Natural killer cell treated with Interleukin-12 subunit alpha and Interleukin-12 subunit beta and Interleukin-15 and Interleukin-18, amount 100 ng/mL, for 72 hours (primary cell): Measurements from ENCODE around the gene PI4KB. TPM values are rescaled to one million over a fixed set of nuclear protein-coding genes. Genes with fewer than 3 reads are reported as not detected.
A peak's percentile ranks its signal among the peaks of the same experiment; 100 is the strongest.

ENCODE experiments used
- ATAC-seq, 2 donors: fragments of 150-1000 bp; cut with Tn5 transposase in 1 of 2; sonication (Bioruptor Pico), chemical (Tn5 transposase) in 1 of 2; 2 replicates each; pipeline ENCODE4 v1.10.0; 2021
- DNase-seq: peaks from one replicate; pipeline ENCODE4 v3.0.0; 2022; ENCODE audit warnings: low spot score
- H3K27ac Mint-ChIP-seq, 2 donors: 1 replicate in 1 of 2; 2 replicates in 1 of 2; pipeline ENCODE4 v1.8.0; 2022; ENCODE audit warnings: mixed read lengths in 2 of 2, mild to moderate bottlenecking in 1 of 2, moderate library complexity in 1 of 2
- H3K27me3 Mint-ChIP-seq, 2 donors: 1 replicate in 1 of 2; 2 replicates in 1 of 2; pipeline ENCODE4 v1.8.0; 2022; ENCODE audit warnings: mixed read lengths in 2 of 2
- H3K36me3 Mint-ChIP-seq: one replicate; pipeline ENCODE4 v1.8.0; 2022; ENCODE audit warnings: mixed read lengths
- H3K4me1 Mint-ChIP-seq, 2 donors: 1 replicate in 1 of 2; 2 replicates in 1 of 2; pipeline ENCODE4 v1.8.0; 2022; ENCODE audit warnings: low read depth in 2 of 2, mixed read lengths in 2 of 2, mild to moderate bottlenecking in 1 of 2
- H3K4me3 Mint-ChIP-seq: one replicate; pipeline ENCODE4 v1.8.0; 2022; ENCODE audit warnings: mixed read lengths
- H3K9me3 Mint-ChIP-seq: 2 replicates; pipeline ENCODE4 v1.8.0; 2022; ENCODE audit warnings: mixed read lengths
- total RNA-seq, 2 donors: library from RNA; stranded (reverse); gene quantifications; one replicate each; pipeline ENCODE4 v1.2.3, GENCODE V29; 2022

The PI4KB gene
- 10 to 100 TPM; 69.9 to 82.3 TPM for total RNA-seq

DNA sequence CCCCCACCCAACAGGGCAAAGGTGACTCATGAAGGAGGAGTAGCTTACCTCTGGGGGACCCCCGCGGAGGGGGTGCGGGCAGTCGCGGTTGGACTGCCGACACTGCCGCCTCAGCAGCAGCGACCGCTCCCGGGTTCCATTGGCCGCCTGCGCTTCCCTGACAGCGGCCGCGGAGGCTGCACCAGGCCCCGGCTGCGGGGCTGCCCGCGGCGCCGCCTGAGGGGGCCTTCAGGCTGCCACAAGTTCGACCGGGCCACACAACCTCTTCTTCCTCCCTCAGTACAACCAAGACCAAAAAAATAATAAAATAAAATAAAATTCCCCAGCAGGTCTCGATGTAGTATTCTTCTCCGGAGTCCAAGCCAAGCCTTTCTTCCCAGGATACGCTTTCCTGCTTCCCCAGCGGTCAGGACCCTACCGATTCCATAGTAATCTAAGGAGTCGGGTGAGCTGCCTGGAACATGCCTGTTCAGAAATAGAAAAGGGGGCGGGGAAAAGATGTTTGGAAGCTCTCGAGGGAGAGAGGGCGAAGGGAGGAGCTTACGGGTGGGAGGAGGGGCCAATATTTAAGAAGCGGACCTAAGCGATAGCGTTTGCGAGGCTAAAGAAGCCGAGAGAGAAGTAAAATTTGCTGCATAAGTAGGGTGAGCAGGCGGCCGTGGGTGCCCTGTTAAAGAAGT, at the start of gene PI4KB:
PI4KB (minus strand) TSS at position 194 of the 680 bp plus-strand sequence. CDS start 10,935 bp downstream, outside the sequence.
- peak; percentile 96 to 97 for ATAC-seq
- Mint-ChIP-seq H3K4me1 (peaks cover 29 to 31% of the 10 kb centered on the region in 2 donors), H3K4me3 (peak within 1 kb of the TSS; percentile 100), H3K27me3 (no peaks in the 10 kb centered on the region), H3K9me3 (no peaks in the 10 kb centered on the region), H3K27ac (peak within 1 kb of the TSS; percentile 94 to 95), H3K36me3 (peaks cover 10% of the 10 kb centered on the region)
- DNase-seq, result peak; percentile 91

DNA sequence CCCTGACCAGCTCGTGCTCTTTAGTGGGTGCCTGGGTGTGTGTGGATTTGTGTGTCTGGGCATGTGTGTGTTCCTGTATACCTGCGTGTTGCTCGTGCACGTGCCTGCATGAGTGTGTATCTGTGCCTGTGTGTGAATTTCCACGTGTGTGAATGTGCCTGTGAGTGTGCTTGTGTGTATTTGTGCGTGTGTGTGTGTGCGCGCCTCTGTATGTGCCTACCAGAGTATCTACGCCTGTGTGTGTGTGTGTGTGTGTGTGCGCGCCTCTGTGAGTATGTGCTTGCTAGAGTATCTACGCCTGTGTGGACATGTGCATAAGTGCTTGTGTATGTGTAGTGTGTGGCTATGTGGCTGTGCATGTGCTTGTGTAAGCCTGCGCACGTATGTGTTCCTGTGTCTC, 46.0 kb upstream of the PI4KB start:
- H3K36me3 Mint-ChIP-seq, result no peaks in the 10 kb centered on the region
- no peak overlapping the region for H3K4me3 Mint-ChIP-seq
- no peaks in the 10 kb centered on the region for H3K9me3 Mint-ChIP-seq
- no peak for DNase-seq
- H3K27me3 Mint-ChIP-seq, result peaks cover 0 to 3% of the 10 kb centered on the region in 2 donors
- no peak for ATAC-seq
- H3K4me1 Mint-ChIP-seq, result no peaks in the 10 kb centered on the region
- no peak overlapping the region for H3K27ac Mint-ChIP-seq

DNA sequence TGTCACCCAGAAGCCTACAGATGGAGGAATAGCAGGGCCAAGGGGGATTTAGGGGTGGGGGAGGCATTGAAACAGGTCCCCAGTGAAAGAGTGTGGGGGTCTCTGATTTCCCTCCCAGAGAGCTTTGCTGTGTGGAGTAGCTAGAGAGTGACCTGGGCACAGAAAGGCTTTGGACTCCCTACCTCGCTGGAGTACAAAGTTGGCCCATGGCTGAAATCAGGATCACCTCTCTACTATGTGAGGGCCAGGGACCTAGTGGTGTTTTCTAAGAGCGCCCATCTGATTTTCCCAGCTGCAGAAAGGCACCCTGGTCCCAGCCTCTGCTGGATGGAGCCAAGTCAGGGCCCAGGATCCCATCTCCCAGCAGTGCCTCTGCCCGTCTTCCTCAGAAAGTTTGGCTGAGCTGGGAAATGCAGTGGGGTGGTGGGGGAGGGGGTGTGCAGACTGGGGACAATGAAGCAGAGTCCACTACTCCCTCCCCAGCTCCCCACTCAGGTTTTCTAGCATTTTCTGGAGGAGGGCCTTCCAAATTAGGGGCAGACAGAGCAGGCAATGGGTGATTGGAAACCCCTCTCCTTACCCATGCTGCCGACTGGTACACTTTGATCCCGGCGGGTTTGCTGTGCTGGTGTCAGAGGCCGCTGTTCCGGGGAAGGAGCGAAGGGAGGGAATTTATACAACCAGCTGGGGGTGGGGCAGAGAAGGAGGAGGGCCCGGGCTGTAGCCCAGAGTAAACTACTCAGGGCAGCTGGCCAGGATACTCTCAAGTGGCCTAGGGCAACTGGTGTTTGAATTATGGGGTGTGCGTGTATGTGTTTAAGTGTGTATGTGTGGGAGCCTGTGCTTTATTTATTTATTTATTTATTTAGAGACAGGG, 45.1 kb upstream of the PI4KB start, which contains the start of gene SELENBP1:
SELENBP1 (minus strand) TSS at position 648 of the 877 bp plus-strand sequence; CDS start at position 584, 64 bp downstream.
- DNase-seq, result no peak
- Mint-ChIP-seq H3K4me3 (no peak within 1 kb of the TSS), H3K27me3 (peaks cover 0 to 3% of the 10 kb centered on the region in 2 donors), H3K36me3 (no peaks in the 10 kb centered on the region), H3K4me1 (no peaks in the 10 kb centered on the region), H3K9me3 (no peaks in the 10 kb centered on the region), H3K27ac (no peak within 1 kb of the TSS)
- no peak for ATAC-seq

DNA sequence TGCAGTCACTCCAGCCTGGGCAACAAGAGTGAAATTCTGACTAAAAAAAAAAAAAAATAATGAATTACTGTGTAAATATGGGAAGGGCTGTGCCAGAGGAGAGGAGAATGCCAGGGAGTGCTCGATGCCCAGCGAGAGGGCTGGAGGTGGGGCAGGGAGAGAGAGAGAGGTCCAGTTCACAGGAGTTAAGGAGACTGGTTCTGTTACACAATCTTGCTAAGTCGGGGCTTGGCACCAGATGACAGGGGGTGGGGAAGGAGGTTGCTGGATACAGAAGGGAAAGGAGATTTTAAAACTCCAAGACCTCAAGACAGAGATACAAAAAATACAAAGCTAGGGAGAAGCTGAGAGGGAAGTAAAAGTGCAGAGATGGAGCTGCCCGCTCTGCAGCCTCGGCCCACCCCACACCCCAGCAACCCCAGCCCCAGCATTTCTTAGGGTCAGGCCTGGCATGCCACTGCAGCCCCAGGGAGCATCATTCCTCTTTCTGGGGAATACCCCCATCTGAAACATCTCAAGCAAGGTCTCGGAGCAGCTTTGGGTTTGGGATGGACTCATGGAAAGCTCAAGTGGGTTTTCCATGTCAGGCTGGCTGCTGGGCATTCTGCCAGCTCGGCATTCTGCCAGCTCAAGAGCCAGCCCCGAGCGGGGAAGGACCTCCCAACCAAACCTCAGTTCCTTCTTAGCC, 44.3 kb upstream of the PI4KB start:
- Mint-ChIP-seq H3K36me3 (no peaks in the 10 kb centered on the region), H3K27me3 (peaks cover 0 to 3% of the 10 kb centered on the region in 2 donors), H3K4me1 (no peaks in the 10 kb centered on the region), H3K27ac (no peak overlapping the region), H3K4me3 (no peak overlapping the region), H3K9me3 (no peaks in the 10 kb centered on the region)
- ATAC-seq (no peak), DNase-seq (no peak)

DNA sequence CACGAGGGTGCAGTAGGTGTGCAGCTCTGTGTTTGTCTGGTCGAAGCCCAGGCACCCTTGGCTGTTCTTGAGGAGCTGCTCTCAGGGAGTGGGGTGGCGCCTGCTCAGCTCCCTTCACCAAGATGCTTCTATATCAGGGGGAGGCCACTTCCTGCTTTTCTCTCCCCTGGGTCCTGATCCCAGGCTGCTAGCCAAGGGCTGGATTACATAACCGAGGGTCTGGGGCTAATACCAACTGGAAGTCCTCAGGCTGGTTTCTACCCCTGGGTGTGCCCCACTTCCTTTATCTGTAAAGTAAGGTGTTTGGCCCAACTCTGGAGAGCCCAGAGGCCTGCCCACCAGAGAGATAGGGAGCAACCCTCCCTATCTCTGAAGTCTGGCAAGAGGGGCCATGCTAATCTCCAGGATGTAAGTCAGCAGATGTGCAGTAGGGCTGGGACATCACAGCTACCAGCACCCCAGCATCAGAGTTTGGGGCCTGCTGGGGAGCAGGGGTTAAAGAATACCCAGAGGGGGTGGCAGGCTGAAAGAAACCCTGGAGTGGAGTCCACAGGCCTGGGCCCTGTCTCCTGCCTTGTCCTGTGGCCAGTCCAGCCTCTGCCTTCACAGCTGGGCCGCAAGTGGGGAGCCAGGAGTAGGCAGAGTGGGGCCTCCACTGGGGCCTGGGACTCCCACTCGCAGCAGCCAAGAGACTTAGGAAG, 43.1 kb upstream of the PI4KB start:
- Mint-ChIP-seq H3K27me3 (no peaks in the 10 kb centered on the region), H3K4me1 (no peaks in the 10 kb centered on the region), H3K36me3 (no peaks in the 10 kb centered on the region), H3K4me3 (no peak overlapping the region), H3K9me3 (no peaks in the 10 kb centered on the region), H3K27ac (no peak overlapping the region)
- no peak for ATAC-seq
- no peak for DNase-seq

DNA sequence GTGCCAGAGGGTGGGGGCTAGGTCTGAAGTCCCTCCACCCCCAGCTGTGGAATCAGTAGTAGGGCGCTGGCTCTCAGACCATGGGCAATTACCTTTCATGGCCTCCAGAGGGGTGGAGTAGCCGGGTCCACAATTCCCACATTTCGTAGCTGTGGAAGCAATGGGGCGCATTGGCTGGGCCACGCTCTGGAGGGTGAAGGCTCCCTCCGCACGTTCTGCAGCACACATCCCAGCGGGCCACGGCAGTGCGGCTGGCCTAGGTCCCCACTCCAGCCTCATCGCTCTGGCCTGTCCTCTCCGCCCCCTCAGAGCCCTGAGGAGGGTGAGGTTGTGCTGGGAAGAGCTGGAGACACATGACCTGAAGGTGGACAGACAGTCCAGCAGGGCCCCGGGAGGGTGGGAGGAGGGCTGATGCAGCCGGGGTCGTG, 42.4 kb upstream of the PI4KB start:
- H3K27me3 Mint-ChIP-seq, result no peaks in the 10 kb centered on the region
- H3K36me3 Mint-ChIP-seq, result no peaks in the 10 kb centered on the region
- H3K9me3 Mint-ChIP-seq, result no peaks in the 10 kb centered on the region
- DNase-seq, result no peak
- no peak overlapping the region for H3K4me3 Mint-ChIP-seq
- H3K27ac Mint-ChIP-seq, result no peak overlapping the region
- H3K4me1 Mint-ChIP-seq, result no peaks in the 10 kb centered on the region
- ATAC-seq, result no peak

DNA sequence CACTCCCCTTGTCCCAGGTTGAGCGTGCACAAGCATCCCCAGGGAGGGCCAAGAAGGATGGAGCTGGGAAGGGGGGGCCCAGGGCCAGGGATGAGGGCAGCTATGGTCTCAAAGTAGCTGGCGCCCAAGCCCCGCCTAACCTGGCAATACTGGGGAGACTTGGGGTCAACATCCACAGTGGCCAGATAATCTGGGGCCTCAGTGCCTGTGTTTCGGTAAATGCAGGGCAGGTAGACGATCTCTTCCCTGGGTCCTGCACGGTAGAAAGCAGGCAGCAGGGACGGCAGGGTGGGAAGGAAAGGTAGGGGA, 42.0 kb upstream of the PI4KB start:
- Mint-ChIP-seq H3K36me3 (no peaks in the 10 kb centered on the region), H3K27ac (no peak overlapping the region), H3K4me3 (no peak overlapping the region), H3K9me3 (no peaks in the 10 kb centered on the region), H3K27me3 (no peaks in the 10 kb centered on the region), H3K4me1 (no peaks in the 10 kb centered on the region)
- ATAC-seq (no peak), DNase-seq (no peak)

DNA sequence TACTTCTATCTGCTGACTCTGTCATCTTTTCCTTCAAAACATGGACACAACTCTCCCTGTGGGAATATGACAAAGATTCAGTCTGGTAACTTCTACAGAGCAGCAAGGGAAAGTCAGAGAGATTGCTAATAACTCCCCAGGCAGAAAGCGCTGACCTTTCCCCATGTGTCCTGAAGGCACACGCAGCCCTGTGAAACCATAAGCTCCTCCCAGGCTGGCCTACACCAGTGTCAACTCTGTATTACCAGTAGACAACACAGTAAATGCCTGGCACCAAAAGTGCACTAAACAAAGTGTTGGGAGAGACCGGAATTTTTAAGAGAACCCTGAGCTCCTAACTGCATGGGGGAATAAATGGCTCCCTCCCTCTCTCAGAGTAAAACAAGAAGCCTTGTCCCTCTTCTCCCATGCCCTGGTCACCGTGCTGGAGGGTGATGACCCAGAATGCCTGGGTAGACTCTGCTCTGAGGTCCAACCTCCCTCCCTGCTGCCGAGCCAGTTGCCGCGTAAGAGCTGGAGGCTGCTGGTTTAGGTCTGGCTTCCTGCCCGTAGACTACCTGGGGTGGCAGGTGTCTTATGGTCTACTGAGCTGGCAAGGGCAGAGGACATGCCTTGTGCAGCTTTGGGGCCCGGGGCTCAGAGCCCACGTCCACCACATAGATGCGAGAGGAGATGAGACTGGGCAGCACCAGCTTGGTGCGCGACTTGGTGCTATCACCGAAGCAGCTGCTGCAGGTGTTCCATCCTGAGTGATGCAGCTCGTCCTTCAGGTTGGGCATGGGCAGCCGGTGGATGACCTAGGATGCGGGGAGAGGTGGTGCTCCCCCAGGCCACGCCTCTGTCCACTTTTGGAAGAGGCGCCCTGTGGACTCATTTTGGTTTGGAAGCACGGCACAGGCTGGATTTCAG, 41.4 kb upstream of the PI4KB start:
- H3K27ac Mint-ChIP-seq, result no peak overlapping the region
- ATAC-seq (no peak), DNase-seq (no peak)
- no peaks in the 10 kb centered on the region for H3K27me3 Mint-ChIP-seq
- no peaks in the 10 kb centered on the region for H3K9me3 Mint-ChIP-seq
- H3K4me1 Mint-ChIP-seq, result no peaks in the 10 kb centered on the region
- no peak overlapping the region for H3K4me3 Mint-ChIP-seq
- H3K36me3 Mint-ChIP-seq, result no peaks in the 10 kb centered on the region

DNA sequence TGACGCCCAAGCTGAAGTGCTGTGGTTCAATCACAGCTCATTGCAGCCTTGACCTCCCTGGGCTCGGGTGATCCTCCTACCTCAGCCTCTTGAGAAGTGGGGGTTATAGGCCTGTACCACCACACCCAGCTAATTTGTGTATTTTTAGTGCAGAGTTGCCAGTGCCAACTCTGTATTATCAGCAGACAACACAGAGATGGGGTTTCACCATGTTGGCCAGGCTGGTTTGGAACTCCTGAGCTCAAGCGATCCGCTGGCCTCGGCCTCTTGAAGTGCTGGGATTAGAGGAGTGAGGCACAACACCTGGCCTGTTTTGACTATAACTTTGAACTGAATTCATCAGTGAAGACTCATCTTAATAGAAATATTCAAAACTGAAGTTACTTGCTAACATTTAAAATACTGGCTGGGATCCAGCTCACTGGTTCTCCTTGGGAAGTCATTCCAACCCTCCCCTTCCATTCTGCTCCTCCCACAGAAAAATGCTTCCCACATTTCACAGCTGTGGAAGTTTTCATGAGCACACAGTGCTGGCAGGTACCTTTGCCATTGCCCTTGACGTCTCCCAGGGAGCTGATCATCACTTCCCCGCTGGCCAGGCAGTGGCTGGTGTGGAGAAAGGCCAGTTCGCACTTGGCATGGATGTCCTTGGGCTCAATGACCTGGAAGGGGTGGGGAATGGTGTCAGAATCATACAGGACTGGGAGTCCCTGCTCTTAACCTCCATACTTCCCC, 40.6 kb upstream of the PI4KB start:
- Mint-ChIP-seq H3K27ac (no peak overlapping the region), H3K36me3 (no peaks in the 10 kb centered on the region), H3K27me3 (no peaks in the 10 kb centered on the region), H3K4me3 (no peak overlapping the region), H3K9me3 (no peaks in the 10 kb centered on the region), H3K4me1 (no peaks in the 10 kb centered on the region)
- DNase-seq (no peak), ATAC-seq (no peak)

DNA sequence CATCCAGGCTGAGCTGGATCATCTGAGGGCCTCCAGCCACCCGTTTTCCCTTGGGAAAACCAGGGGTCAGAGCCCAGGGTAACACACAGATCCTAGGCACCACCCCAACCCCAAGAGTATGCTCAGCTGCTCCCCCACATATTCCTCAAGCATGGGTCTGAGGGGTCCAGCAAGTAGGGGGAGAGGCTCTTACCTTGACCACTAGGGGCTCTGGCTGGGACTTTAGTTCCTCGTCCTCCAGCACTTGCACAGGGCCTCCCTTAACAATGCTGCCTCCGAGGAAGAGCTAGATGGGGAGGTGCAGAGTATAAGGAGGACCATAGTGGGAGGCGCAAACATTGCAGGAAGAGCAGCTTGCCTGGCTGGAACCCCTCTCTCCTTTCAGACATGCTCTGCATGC, 37.8 kb upstream of the PI4KB start:
- Mint-ChIP-seq H3K4me1 (no peaks in the 10 kb centered on the region), H3K36me3 (peaks cover 7% of the 10 kb centered on the region), H3K27ac (no peak overlapping the region), H3K9me3 (peaks cover 3% of the 10 kb centered on the region), H3K27me3 (no peaks in the 10 kb centered on the region), H3K4me3 (no peak overlapping the region)
- DNase-seq, result no peak
- ATAC-seq, result no peak

DNA sequence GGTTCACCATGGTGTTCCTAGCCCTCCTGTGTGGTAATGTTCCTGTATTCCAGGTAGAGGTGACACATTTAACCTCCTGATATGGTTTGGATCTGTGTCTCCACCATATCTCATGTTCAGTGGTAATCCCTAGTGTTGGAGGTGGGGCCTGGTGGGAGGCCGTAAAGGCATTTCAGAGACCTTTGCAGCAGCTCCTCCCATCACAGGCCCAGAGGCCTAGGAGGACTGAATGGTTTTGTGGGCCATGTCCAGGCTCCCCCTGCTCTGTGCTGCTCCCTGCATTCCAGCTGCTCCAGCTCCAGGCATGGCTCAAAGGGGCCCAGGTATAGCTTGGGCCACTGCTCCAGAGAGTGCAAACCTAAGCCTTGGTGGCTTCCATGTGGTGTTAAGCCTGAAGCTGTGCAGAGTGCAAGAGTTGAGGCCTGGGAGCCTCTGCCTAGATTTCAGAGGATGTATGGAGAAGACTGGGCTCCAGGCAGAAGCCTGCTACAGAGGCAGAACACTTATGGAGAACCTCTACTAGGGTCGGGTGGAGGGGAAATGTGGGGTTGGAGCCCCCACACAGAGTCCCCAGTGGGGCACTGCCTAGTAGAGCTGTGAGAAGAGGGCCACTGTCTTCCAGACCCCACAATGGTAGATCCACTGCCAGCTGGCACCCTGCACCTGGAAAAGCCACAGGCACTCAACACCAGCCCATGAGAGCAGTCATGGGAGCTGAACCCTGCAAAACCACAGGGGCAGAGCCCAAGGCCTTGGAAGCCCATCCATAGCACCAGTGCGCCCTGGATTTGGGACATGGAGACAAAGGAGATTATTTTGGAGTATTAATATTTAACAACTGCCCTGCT, 35.3 kb upstream of the PI4KB start:
- Mint-ChIP-seq H3K4me3 (no peak overlapping the region), H3K27me3 (no peaks in the 10 kb centered on the region), H3K9me3 (peaks cover 3% of the 10 kb centered on the region), H3K4me1 (no peaks in the 10 kb centered on the region), H3K36me3 (peaks cover 7% of the 10 kb centered on the region), H3K27ac (no peak overlapping the region)
- DNase-seq, result no peak
- no peak for ATAC-seq

DNA sequence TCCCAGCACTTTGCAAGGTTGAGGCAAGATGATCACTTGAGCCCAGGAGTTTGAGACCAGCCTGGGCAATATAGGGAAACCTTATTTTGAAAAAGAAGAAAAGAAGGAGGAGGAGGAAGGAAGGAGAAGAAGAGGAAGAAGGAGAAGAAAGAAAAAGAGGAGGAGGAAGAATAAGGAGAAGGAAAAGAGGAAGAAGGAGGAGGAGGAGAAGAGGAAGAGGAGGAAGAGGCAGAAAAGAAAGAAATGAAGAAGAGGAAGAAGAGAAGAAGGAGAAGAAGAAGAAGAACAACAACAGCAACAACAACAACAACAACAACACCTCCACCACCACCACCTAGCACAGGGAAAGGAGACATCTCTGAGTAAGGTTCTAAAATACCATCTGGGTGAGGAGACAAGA, 34.7 kb upstream of the PI4KB start:
- no peak overlapping the region for H3K27ac Mint-ChIP-seq
- H3K4me3 Mint-ChIP-seq, result no peak overlapping the region
- peaks cover 7% of the 10 kb centered on the region for H3K36me3 Mint-ChIP-seq
- peaks cover 3% of the 10 kb centered on the region for H3K9me3 Mint-ChIP-seq
- ATAC-seq, result no peak
- H3K4me1 Mint-ChIP-seq, result no peaks in the 10 kb centered on the region
- no peaks in the 10 kb centered on the region for H3K27me3 Mint-ChIP-seq
- DNase-seq, result no peak
